GM13976 (cell line): ENCODE results near the gene FAM131C.

Experiments
- DNase-seq: peaks from one replicate; pipeline ENCODE4 v3.0.0; 2012; ENCODE audit warnings: low spot score
- in situ Hi-C: fragments of 300-500 bp; cut with MboI; formaldehyde crosslinking; loops from one replicate; pipeline ENCODE4 v1.12.0; 2022; ENCODE audit warnings: low sequenced_read_pairs, mixed read lengths, inconsistent platforms; ENCODE audit not compliant: unreplicated experiment
- TF ChIP-seq, protein P1 (sequence below): IDR thresholded peaks from 2 replicates; pipeline ENCODE4 v1.5.1; 2012; ENCODE audit warnings: borderline replicate concordance, mild to moderate bottlenecking; ENCODE audit not compliant: insufficient read depth; ENCODE audit errors: extremely low read depth, missing control alignments, control extremely low read depth

Gene FAM131C, protein sequence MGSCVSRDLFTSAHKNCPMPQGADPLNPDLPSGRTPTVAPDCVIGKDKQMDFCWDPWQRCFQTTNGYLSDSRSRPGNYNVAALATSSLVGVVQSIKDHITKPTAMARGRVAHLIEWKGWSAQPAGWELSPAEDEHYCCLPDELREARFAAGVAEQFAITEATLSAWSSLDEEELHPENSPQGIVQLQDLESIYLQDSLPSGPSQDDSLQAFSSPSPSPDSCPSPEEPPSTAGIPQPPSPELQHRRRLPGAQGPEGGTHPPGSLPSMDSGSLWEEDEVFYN

DNA sequence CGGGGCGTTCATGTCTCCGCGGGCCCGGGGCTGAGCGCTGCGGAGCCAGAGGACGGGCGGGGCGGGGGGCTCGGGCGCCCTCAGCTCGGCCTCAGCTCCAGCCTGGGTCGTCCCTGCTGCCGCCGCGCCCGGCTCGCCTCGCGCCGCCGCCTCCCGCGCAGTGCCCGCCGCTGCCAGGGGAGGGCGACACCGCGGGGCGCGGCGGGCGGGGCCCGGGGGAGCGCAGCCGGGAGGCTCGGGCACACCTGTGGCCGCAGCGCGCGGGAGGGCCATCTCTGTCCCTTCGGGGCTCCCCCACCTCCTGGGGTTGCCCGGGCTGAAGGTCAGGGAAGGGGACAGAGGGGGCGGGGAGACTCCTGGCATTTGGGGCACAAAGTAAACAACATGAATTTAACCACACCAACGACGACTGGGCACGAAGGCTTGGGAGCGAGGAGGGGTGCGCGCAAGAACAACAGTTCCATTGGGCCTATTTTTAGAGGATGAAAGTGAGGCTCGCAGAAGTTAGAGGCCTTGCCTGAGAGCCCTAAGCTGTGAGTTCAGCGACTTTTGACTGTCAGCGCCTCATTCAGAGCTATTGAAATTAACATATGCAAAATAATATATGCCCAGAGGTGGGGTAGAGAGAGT lies at the start of gene FAM131C:
FAM131C (minus strand) TSS at position 162 of the 630 bp plus-strand sequence. CDS start 209 bp downstream, outside the sequence.
- in situ Hi-C loops: no loop called here
- peak; percentile 82 for DNase-seq

DNA sequence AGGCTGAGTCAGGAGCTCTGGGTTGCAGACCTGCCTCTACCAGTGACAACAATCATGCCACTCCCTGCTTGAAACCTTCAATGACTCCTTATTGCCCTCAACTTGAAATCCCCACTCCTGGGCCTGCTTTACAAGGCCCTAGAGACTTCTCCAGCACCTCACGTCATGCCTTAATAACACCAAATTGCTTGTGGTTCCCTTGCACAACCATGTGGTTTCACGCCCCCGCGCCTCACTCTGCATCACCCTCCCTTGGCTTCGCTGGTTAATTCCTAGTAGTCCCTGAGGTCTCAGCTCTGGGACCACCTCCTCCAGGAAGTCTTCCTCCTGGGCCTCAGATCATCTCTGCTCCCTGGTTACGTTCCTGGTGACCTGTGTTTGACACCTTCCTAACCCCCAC lies 49.5 kb upstream of the FAM131C start:
- no peak for DNase-seq
- TF ChIP-seq, protein P1, sequence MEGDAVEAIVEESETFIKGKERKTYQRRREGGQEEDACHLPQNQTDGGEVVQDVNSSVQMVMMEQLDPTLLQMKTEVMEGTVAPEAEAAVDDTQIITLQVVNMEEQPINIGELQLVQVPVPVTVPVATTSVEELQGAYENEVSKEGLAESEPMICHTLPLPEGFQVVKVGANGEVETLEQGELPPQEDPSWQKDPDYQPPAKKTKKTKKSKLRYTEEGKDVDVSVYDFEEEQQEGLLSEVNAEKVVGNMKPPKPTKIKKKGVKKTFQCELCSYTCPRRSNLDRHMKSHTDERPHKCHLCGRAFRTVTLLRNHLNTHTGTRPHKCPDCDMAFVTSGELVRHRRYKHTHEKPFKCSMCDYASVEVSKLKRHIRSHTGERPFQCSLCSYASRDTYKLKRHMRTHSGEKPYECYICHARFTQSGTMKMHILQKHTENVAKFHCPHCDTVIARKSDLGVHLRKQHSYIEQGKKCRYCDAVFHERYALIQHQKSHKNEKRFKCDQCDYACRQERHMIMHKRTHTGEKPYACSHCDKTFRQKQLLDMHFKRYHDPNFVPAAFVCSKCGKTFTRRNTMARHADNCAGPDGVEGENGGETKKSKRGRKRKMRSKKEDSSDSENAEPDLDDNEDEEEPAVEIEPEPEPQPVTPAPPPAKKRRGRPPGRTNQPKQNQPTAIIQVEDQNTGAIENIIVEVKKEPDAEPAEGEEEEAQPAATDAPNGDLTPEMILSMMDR: no peak
- in situ Hi-C loops: no loop called here

More for the DNA sequence above, at the start of gene FAM131C:
- TF ChIP-seq, protein P1: peak; percentile 66

DNA sequence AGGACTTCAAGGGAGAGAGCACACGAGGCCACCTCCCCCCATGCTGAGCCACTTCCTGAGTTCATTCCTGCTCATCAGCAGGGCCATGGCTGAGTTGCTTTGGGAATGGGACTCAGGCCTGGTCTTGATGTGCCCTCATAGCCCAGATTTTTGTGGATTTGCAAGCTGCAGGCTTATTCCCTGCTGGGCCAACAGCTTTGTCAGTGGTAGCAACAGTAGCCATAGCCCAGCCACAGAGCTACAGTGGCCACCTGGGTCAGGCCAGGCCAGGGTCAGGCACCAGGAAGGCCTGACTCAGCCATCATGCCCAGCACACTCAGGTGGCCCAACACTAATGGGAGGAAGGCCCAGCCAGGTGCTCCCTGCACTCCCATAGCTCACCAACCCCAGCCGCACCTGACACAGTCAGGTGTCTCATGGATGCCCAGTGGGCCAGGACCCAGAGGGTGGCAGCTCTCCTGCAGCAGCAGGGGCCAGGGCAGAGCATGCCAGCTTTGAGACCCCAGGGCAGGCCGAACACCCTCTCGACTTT lies 49.0 kb upstream of the FAM131C start:
- DNase-seq: no peak
- TF ChIP-seq, protein P1: no peak
- in situ Hi-C loops: no loop called here

DNA sequence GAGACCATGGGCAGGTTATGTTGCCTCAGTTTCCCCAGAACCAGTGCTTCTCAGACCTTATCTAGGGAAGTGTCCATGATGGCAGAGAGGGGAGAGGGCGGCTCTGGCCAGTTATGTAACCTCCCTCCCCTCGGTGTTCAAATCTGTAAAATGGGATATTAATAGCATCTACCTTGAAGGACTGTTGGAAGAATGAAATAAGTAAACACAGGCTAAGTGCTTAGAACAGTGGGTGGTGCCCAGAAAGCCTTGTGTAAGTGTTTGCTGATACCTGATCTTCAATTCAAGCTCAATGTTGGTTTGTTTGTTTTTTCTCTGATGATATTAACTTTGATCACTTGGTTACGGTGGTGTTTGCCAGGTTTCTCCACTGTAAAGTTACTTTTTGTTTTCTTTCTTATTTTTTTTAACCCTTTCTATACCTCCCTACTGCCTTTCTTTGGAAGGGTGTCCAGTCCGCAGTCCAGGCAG lies 47.5 kb upstream of the FAM131C start:
- DNase-seq: no peak

DNA sequence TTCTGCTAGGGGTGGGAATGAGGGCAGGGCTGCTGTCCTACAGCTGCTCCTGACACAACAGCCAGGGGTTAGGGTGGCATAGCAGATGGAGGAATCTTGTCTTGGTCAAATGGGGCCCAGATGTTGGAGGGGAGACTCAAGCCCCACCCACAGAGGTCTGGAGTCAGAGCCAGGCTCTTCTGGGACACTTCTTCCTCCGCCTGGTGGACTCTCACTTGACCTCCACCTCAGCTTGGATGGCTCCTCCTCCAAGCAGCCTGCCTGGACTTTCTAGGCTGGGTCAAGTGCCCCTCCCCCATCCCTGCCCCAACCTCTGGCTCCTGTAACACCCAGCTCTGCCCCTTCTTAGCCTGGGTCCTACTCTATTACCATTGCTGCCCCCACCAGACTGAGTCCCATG lies 47.0 kb upstream of the FAM131C start:
- no peak for DNase-seq
- TF ChIP-seq, protein P1: no peak
- in situ Hi-C loops: no loop called here

More for the DNA sequence above, 47.5 kb upstream of the FAM131C start:
- TF ChIP-seq, protein P1: no peak
- in situ Hi-C loops: no loop called here

DNA sequence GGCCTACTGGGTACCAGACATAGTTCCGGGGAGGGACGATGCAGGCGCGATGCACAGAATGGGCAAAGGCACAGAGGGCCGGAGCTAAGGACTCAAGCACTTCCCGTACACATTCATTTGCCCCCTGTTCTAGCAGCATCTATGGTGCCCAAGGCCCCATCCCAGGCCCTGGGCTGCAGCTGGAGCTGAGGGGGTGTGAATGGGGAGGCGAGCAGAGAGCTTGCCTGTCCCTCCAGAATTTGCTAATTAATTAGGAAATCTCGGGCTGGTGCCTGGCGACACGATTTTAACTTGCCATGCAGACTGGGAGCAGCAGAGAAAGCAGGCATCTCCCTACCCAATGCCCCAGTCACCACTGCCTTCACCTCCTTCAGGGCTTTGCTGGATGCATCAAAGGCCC lies 46.5 kb upstream of the FAM131C start:
- TF ChIP-seq, protein P1: no peak
- no peak for DNase-seq
- in situ Hi-C loops: no loop called here
